ENCODE results near the gene GPX5.
"Not testable (repeated sequence)": the region's sequence is repeated elsewhere in the genome, so short reads cannot be mapped to it uniquely, and the experiment has no call there.

The GPX5 gene

DNA sequence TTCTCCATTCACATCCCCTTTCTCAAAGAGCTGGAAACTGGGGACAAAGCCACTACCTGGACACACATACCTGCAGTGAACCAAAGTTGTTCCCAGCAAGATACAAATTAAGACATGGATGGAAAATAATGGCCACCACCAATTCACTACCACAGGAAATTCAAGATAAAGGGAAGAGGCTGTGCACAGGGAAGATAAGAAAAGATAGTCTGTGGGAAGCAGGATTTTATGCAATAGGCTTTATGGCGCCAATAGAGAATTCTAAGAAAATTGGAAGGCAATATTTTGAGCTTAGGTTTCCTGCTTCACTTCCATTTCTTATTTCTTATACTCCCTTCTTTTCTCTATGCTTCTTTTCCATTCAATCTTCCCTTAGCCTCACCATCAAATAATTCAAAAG lies 19.9 kb upstream of the GPX5 start:
- WGBS (ENCODE audit: extremely low coverage, insufficient coverage, low lambda C conversion rate) = no CpG with 5 or more reads among the region's 1 CpG
- Histone ChIP-seq H3K4ac (ENCODE audit: low read depth, low read length) (no peak overlapping the region), H3K4me2 (ENCODE audit: low read length) (no peak overlapping the region), H3K27me3 (ENCODE audit: insufficient read depth, low read length, poor library complexity) (no peaks in the 10 kb centered on the region), H2BK120ac (ENCODE audit: low read depth, low read length) (no peak overlapping the region), H3K36me3 (ENCODE audit: control insufficient read depth, insufficient read depth, low read length) (no peaks in the 10 kb centered on the region), H4K5ac (ENCODE audit: low read length) (no peak overlapping the region), H4K8ac (ENCODE audit: low read depth, low read length) (no peak overlapping the region), H2BK15ac (replicated peaks; ENCODE audit: low read depth) (no peak overlapping the region), H3K9ac (ENCODE audit: low read length) (no peak overlapping the region), H3K4me1 (ENCODE audit: control insufficient read depth, low read depth, low read length) (no peaks in the 10 kb centered on the region), H3K56ac (ENCODE audit: low read length) (no peak overlapping the region), H2BK5ac (ENCODE audit: low read length) (no peak overlapping the region), H3K27ac (ENCODE audit: low read depth, low read length) (no peak overlapping the region), H3K79me1 (ENCODE audit: low read length) (no peaks in the 10 kb centered on the region), H3K79me2 (ENCODE audit: control insufficient read depth, insufficient read depth, low read length) (no peaks in the 10 kb centered on the region), H2AK5ac (ENCODE audit: low read length) (no peak overlapping the region), H3K23ac (ENCODE audit: low read length) (no peak overlapping the region), H3K4me3 (ENCODE audit: low read length) (no peak overlapping the region), H3K18ac (ENCODE audit: low read length) (no peak overlapping the region)
- DNase-seq = no peak

DNA sequence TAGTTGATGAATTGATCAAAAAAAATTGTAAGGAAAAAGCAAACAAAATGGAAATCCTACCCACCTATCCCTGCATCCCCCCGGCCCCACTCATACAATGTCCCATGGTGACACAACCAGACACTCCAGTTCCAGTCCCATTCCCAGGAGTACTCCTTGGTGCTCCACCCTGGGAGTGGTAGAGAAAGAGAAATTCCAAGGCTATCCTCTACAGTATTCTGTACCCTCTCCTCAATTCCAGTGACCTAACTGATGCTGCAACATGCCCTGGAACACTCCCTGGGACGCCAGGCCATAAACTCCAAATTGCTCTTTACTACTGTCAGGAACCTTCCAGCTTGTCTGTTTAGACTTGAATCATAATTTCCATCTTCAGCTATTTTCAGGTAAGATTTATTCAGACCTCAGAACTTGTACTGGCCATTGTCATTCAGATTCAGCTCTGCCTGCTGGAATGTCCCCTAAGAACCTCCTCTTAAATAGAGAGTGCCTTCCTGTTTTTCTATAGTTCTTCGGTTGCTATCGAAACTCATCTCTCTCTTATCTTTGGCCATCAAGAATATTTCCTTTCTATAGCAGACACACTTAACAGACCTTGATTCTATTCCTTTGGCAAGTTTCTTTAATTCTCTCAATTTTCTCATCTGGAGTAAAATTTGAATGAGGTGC lies 18.7 kb upstream of the GPX5 start:
- Histone ChIP-seq H3K23ac (ENCODE audit: low read length) (no peak overlapping the region), H3K4me3 (ENCODE audit: low read length) (no peak overlapping the region), H2BK15ac (replicated peaks; ENCODE audit: low read depth) (no peak overlapping the region), H4K5ac (ENCODE audit: low read length) (no peak overlapping the region), H2BK5ac (ENCODE audit: low read length) (no peak overlapping the region), H2AK5ac (ENCODE audit: low read length) (no peak overlapping the region), H2BK120ac (ENCODE audit: low read depth, low read length) (no peak overlapping the region), H3K56ac (ENCODE audit: low read length) (no peak overlapping the region), H4K8ac (ENCODE audit: low read depth, low read length) (no peak overlapping the region), H3K18ac (ENCODE audit: low read length) (no peak overlapping the region), H3K27ac (ENCODE audit: low read depth, low read length) (no peak overlapping the region), H3K36me3 (ENCODE audit: control insufficient read depth, insufficient read depth, low read length) (no peaks in the 10 kb centered on the region), H3K4ac (ENCODE audit: low read depth, low read length) (no peak overlapping the region), H3K9ac (ENCODE audit: low read length) (no peak overlapping the region), H3K27me3 (ENCODE audit: insufficient read depth, low read length, poor library complexity) (no peaks in the 10 kb centered on the region), H3K79me1 (ENCODE audit: low read length) (no peaks in the 10 kb centered on the region), H3K79me2 (ENCODE audit: control insufficient read depth, insufficient read depth, low read length) (no peaks in the 10 kb centered on the region), H3K4me2 (ENCODE audit: low read length) (no peak overlapping the region), H3K4me1 (ENCODE audit: control insufficient read depth, low read depth, low read length) (no peaks in the 10 kb centered on the region)
- DNase-seq = no peak
- no CpG with 5 or more reads among the region's 4 CpGs for WGBS (ENCODE audit: extremely low coverage, insufficient coverage, low lambda C conversion rate)

DNA sequence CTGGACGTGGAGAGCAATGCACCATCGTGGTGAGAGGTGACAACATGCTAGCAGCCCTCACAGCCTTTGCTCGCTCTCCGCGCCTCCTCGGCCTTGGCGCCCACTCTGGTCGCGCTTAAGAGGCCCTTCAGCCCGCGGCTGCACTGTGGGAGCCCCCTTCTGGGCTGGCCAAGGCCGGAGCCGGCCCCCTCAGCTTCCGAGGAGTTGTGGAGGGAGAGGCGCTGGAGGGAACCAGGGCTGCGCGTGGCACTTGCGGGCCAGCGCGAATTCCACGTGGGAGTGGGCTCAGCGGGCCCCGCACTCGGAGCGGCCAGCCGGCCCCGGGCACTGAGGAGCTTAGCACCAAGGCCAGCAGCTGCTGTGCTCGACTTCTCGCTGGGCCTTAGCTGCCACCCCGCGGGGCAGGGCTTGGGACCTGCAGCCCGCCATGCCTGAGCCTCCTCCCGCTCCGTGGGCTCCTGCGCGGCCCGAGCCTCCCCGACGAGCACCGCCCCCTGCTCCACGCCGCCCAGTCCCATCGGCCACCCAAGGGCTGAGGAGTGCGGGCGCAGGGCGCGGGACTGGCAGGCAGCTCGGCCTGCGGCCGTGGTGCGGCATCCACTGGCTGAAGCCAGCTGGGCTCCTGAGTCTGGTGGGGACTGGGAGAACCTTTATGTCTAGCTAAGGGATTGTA lies 13.9 kb upstream of the GPX5 start:
- Histone ChIP-seq H2AK5ac (ENCODE audit: low read length) (no peak overlapping the region), H3K27ac (ENCODE audit: low read depth, low read length) (no peak overlapping the region), H2BK120ac (ENCODE audit: low read depth, low read length) (no peak overlapping the region), H2BK15ac (replicated peaks; ENCODE audit: low read depth) (no peak overlapping the region), H3K4me2 (ENCODE audit: low read length) (no peak overlapping the region), H3K4ac (ENCODE audit: low read depth, low read length) (no peak overlapping the region), H3K36me3 (ENCODE audit: control insufficient read depth, insufficient read depth, low read length) (no peaks in the 10 kb centered on the region), H3K56ac (ENCODE audit: low read length) (no peak overlapping the region), H3K9ac (ENCODE audit: low read length) (no peak overlapping the region), H3K4me3 (ENCODE audit: low read length) (no peak overlapping the region), H3K79me1 (ENCODE audit: low read length) (no peaks in the 10 kb centered on the region), H3K79me2 (ENCODE audit: control insufficient read depth, insufficient read depth, low read length) (no peaks in the 10 kb centered on the region), H4K8ac (ENCODE audit: low read depth, low read length) (no peak overlapping the region), H3K18ac (ENCODE audit: low read length) (no peak overlapping the region), H4K5ac (ENCODE audit: low read length) (no peak overlapping the region), H3K27me3 (ENCODE audit: insufficient read depth, low read length, poor library complexity) (no peaks in the 10 kb centered on the region), H3K4me1 (ENCODE audit: control insufficient read depth, low read depth, low read length) (no peaks in the 10 kb centered on the region), H3K23ac (ENCODE audit: low read length) (no peak overlapping the region), H2BK5ac (ENCODE audit: low read length) (no peak overlapping the region)
- DNase-seq = no peak
- no CpG with 5 or more reads among the region's 51 CpGs for WGBS (ENCODE audit: extremely low coverage, insufficient coverage, low lambda C conversion rate)

DNA sequence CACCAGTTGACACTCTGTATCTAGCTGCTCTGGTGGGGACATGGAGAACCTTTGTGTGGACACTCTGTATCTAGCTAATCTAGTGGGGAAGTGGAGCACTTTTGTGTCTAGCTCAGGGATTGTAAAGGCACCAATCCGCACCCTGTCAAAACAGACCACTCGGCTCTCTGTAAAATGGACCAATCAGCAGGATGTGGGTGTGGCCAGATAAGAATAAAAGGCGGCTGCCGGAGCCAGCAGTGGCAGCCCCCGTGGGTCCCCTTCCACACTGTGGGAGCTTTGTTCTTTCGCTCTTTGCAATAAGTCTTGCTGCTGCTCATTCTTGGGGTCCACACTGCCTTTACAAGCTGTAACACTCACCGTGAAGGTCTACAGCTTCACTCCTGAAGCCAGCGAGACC lies 13.3 kb upstream of the GPX5 start:
- not testable (repeated sequence) for H3K4me1 ChIP-seq (ENCODE audit: control insufficient read depth, low read depth, low read length); H3K79me2 ChIP-seq (ENCODE audit: control insufficient read depth, insufficient read depth, low read length); H3K4ac ChIP-seq (ENCODE audit: low read depth, low read length); H3K18ac ChIP-seq (ENCODE audit: low read length); H2BK5ac ChIP-seq (ENCODE audit: low read length); H4K8ac ChIP-seq (ENCODE audit: low read depth, low read length); H3K4me2 ChIP-seq (ENCODE audit: low read length); H3K4me3 ChIP-seq (ENCODE audit: low read length); H3K27ac ChIP-seq (ENCODE audit: low read depth, low read length); DNase-seq; H3K56ac ChIP-seq (ENCODE audit: low read length); H4K5ac ChIP-seq (ENCODE audit: low read length); H3K79me1 ChIP-seq (ENCODE audit: low read length); H3K23ac ChIP-seq (ENCODE audit: low read length); H3K36me3 ChIP-seq (ENCODE audit: control insufficient read depth, insufficient read depth, low read length); H2BK120ac ChIP-seq (ENCODE audit: low read depth, low read length); H3K27me3 ChIP-seq (ENCODE audit: insufficient read depth, low read length, poor library complexity); H3K9ac ChIP-seq (ENCODE audit: low read length); H2AK5ac ChIP-seq (ENCODE audit: low read length); H2BK15ac ChIP-seq (replicated peaks; ENCODE audit: low read depth)
- no CpG with 5 or more reads among the region's 8 CpGs for WGBS (ENCODE audit: extremely low coverage, insufficient coverage, low lambda C conversion rate)

DNA sequence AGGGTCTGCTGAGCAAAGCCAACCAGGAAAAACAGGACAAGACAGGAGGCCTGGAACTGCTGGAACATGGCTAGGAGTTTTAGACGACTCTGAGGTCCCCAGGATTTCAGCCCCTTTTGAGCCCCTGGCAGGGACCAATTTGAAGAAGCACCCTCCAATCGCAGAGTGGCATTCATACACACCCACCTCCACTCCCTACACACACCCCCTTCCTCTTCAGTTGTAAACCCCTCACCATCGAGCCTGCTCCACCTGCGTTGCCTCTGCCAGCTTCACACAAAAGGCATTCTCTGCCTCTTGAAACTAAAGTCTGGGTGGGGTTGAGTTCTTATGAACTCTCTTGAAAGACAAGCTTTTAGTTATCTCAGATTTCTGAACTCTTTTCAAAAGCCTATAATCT lies 10.0 kb upstream of the GPX5 start, which contains the start of gene GPX6:
TSS of gene GPX6 (minus strand) at position 118 of the 400 bp plus-strand sequence. CDS start at position 68, 50 bp downstream.
- Histone ChIP-seq H3K27me3 (ENCODE audit: insufficient read depth, low read length, poor library complexity) (no peaks in the 10 kb centered on the region), H3K23ac (ENCODE audit: low read length) (no peak within 1 kb of the TSS), H3K4ac (ENCODE audit: low read depth, low read length) (no peak within 1 kb of the TSS), H3K27ac (ENCODE audit: low read depth, low read length) (no peak within 1 kb of the TSS), H4K8ac (ENCODE audit: low read depth, low read length) (no peak within 1 kb of the TSS), H3K36me3 (ENCODE audit: control insufficient read depth, insufficient read depth, low read length) (no peaks in the 10 kb centered on the region), H2BK5ac (ENCODE audit: low read length) (no peak within 1 kb of the TSS), H2AK5ac (ENCODE audit: low read length) (no peak within 1 kb of the TSS), H3K4me3 (ENCODE audit: low read length) (no peak within 1 kb of the TSS), H3K56ac (ENCODE audit: low read length) (no peak within 1 kb of the TSS), H4K5ac (ENCODE audit: low read length) (no peak within 1 kb of the TSS), H3K4me2 (ENCODE audit: low read length) (no peak within 1 kb of the TSS), H3K79me2 (ENCODE audit: control insufficient read depth, insufficient read depth, low read length) (no peaks in the 10 kb centered on the region), H2BK15ac (replicated peaks; ENCODE audit: low read depth) (no peak within 1 kb of the TSS), H3K79me1 (ENCODE audit: low read length) (no peaks in the 10 kb centered on the region), H3K4me1 (ENCODE audit: control insufficient read depth, low read depth, low read length) (no peaks in the 10 kb centered on the region), H2BK120ac (ENCODE audit: low read depth, low read length) (no peak within 1 kb of the TSS), H3K18ac (ENCODE audit: low read length) (no peak within 1 kb of the TSS), H3K9ac (ENCODE audit: low read length) (no peak within 1 kb of the TSS)
- WGBS (ENCODE audit: extremely low coverage, insufficient coverage, low lambda C conversion rate) = no CpG with 5 or more reads among the region's 4 CpGs
- no peak for DNase-seq

Data from mesendoderm (in vitro differentiated cells).